SU-DHL-6 (cell line): ENCODE results near the gene SEMA4C.

Experiments
- CTCF ChIP-seq: fragments of 200-600 bp; sonication (generic); IDR thresholded peaks from one replicate; pipeline ENCODE4 v1.5.1; 2017; ENCODE audit warnings: antibody characterized with exemption, mild to moderate bottlenecking, low read length, moderate library complexity; ENCODE audit not compliant: insufficient read depth, poor library complexity, severe bottlenecking
- EZH2phosphoT487 ChIP-seq: fragments of 200-600 bp; sonication (generic), shearing (Covaris generic); conservative IDR thresholded peaks from 2 replicates; pipeline ENCODE4 v1.6.1; 2018; ENCODE audit warnings: mild to moderate bottlenecking, antibody characterized with exemption, low read length, moderate library complexity, mixed read lengths

GRCh38 chr2:96865654-96866053 lies 4.2 kb downstream of the SEMA4C start:
- TF ChIP-seq CTCF (no peak), EZH2phosphoT487 (no peak)
